ENCODE data around the gene CHRNB2. TPM values are rescaled to one million over a fixed set of nuclear protein-coding genes. Genes with fewer than 3 reads are reported as not detected.
A peak's percentile ranks its signal among the peaks of the same experiment; 100 is the strongest.
"Not testable (repeated sequence)": the region's sequence is repeated elsewhere in the genome, so short reads cannot be mapped to it uniquely, and the experiment has no call there.

The CHRNB2 gene
- total RNA-seq, 1 donor from 2014 or later, result 4.2 TPM

GRCh38 chr1:154527192-154527591 lies 40.4 kb upstream of the CHRNB2 start:
- TF ChIP-seq CTCF (conservative IDR thresholded peaks at IDR 0.05), result no peak
- peaks cover 8% of the 10 kb centered on the region for H3K27me3 Mint-ChIP-seq
- H3K4me1 Mint-ChIP-seq (ENCODE audit: unreplicated experiment), result no peaks in the 10 kb centered on the region
- DNase-seq (ENCODE audit: extremely low spot score, unreplicated experiment), result no peak
- no peak overlapping the region for H3K27ac Mint-ChIP-seq
- no peak overlapping the region for H3K4me3 Mint-ChIP-seq
- H3K36me3 Mint-ChIP-seq, result no peaks in the 10 kb centered on the region
- H3K9me3 Mint-ChIP-seq, result no peaks in the 10 kb centered on the region

GRCh38 chr1:154529308-154529707 lies 38.3 kb upstream of the CHRNB2 start:
- Mint-ChIP-seq H3K27me3 (peaks cover 2% of the 10 kb centered on the region), H3K36me3 (no peaks in the 10 kb centered on the region), H3K9me3 (no peaks in the 10 kb centered on the region), H3K4me3 (no peak overlapping the region), H3K27ac (no peak overlapping the region), H3K4me1 (ENCODE audit: unreplicated experiment) (peaks cover 2% of the 10 kb centered on the region)
- no peak for DNase-seq (ENCODE audit: extremely low spot score, unreplicated experiment)
- TF ChIP-seq CTCF (conservative IDR thresholded peaks at IDR 0.05), result no peak

GRCh38 chr1:154531950-154532349 lies 35.6 kb upstream of the CHRNB2 start:
- not testable (repeated sequence) for H3K36me3 Mint-ChIP-seq; H3K4me3 Mint-ChIP-seq; H3K4me1 Mint-ChIP-seq (ENCODE audit: unreplicated experiment)

GRCh38 chr1:154533952-154534844 lies 33.4 kb upstream of the CHRNB2 start:
- Mint-ChIP-seq H3K4me1 (ENCODE audit: unreplicated experiment) (peaks cover 4% of the 10 kb centered on the region), H3K36me3 (no peaks in the 10 kb centered on the region), H3K4me3 (no peak overlapping the region), H3K27ac (no peak overlapping the region), H3K9me3 (no peaks in the 10 kb centered on the region), H3K27me3 (peaks cover 27% of the 10 kb centered on the region)
- TF ChIP-seq CTCF (conservative IDR thresholded peaks at IDR 0.05), result peak; percentile 67
- no peak for DNase-seq (ENCODE audit: extremely low spot score, unreplicated experiment)

More at GRCh38 chr1:154531950-154532349, 35.6 kb upstream of the CHRNB2 start:
- H3K9me3 Mint-ChIP-seq; DNase-seq (ENCODE audit: extremely low spot score, unreplicated experiment); H3K27ac Mint-ChIP-seq: not testable (repeated sequence)
- H3K27me3 Mint-ChIP-seq, result peaks cover 15% of the 10 kb centered on the region

DNA sequence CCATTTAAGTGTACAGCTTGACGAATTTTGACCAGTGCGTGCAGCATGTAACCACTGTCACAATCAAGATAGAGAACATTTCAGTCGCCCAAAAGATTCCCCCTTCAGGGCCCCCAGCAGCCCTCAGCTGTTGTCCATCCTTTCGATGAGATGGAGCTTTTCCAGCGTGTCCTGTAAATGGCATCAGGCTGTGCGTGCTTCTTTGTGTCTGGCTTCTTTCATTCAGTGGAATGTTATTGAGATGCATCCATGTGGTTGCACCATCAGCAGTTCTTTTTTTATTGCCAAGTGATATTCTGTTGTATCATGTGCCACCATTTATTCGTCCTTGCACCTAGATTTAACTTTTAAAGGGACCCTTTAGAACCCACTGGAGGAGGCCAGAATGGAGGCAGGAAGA lies 31.0 kb upstream of the CHRNB2 start:
- Mint-ChIP-seq H3K36me3 (no peaks in the 10 kb centered on the region), H3K27me3 (peaks cover 46% of the 10 kb centered on the region), H3K9me3 (no peaks in the 10 kb centered on the region), H3K4me3 (no peak overlapping the region), H3K4me1 (ENCODE audit: unreplicated experiment) (peaks cover 10% of the 10 kb centered on the region), H3K27ac (no peak overlapping the region)
- TF ChIP-seq CTCF (conservative IDR thresholded peaks at IDR 0.05), result no peak
- no peak for DNase-seq (ENCODE audit: extremely low spot score, unreplicated experiment)
